WTC11 (cell line): Measurements from ENCODE around the gene RIC8B. TPM values are rescaled to one million over a fixed set of nuclear protein-coding genes. Genes with fewer than 3 reads are reported as not detected.
A peak's percentile ranks its signal among the peaks of the same experiment; 100 is the strongest.

Source experiments
- ATAC-seq: fragments of 200-7000 bp; cut with Tn5 transposase; 2 replicates; pipeline ENCODE4 v1.10.0; 2021; ENCODE audit warnings: mild to moderate bottlenecking, moderate library complexity
- CTCF ChIA-PET: fragments of 300-600 bp; sonication (Branson Sonifier 250); formaldehyde crosslinking; loops from one replicate; lab custom pipeline; 2021; ENCODE audit warnings: antibody characterized with exemption; lab: Charles Lee
- POLR2A ChIA-PET: fragments of 350-600 bp; sonication (Branson Sonifier 250); formaldehyde crosslinking; loops from one replicate; lab custom pipeline; 2021; ENCODE audit warnings: antibody characterized with exemption; lab: Charles Lee
- DNase-seq: peaks from one replicate; pipeline ENCODE4 v3.0.0; 2021; ENCODE audit warnings: low spot score
- H3K27ac Mint-ChIP-seq: 2 replicates; pipeline ENCODE4 v1.8.0; 2021; ENCODE audit warnings: mixed read lengths
- H3K27me3 Mint-ChIP-seq: 2 replicates; pipeline ENCODE4 v1.8.0; 2021; ENCODE audit warnings: low read depth, mild to moderate bottlenecking, moderate library complexity, mixed read lengths
- H3K36me3 Mint-ChIP-seq: 2 replicates; pipeline ENCODE4 v1.8.0; 2021; ENCODE audit warnings: mixed read lengths
- H3K4me1 Mint-ChIP-seq: 2 replicates; pipeline ENCODE4 v1.8.0; 2022; ENCODE audit warnings: mixed read lengths
- H3K4me3 Mint-ChIP-seq: 2 replicates; pipeline ENCODE4 v1.8.0; 2021; ENCODE audit warnings: mild to moderate bottlenecking, moderate library complexity, mixed read lengths
- H3K9me3 Mint-ChIP-seq: 2 replicates; pipeline ENCODE4 v1.8.0; 2021; ENCODE audit warnings: mixed read lengths
- CREM ChIP-seq: sonication (generic); formaldehyde crosslinking; IDR thresholded peaks from 2 replicates; pipeline ENCODE4 v1.8.1; 2022; ENCODE audit warnings: mild to moderate bottlenecking, missing genetic modification reagents, moderate library complexity
- GABPB1 ChIP-seq: sonication (generic); formaldehyde crosslinking; IDR thresholded peaks from 2 replicates; pipeline ENCODE4 v1.8.1; 2023; ENCODE audit warnings: mild to moderate bottlenecking, missing genetic modification reagents
- GTF2I ChIP-seq: fragments of 250-450 bp; sonication (Bioruptor Pico); conservative IDR thresholded peaks from 2 replicates; pipeline ENCODE4 v1.4.0; 2021; ENCODE audit warnings: mild to moderate bottlenecking
- NR2C2 ChIP-seq: sonication (generic); formaldehyde crosslinking; IDR thresholded peaks from 2 replicates; pipeline ENCODE4 v1.8.0; 2022; ENCODE audit warnings: mild to moderate bottlenecking, missing genetic modification reagents
- NR3C1 ChIP-seq: sonication (generic); formaldehyde crosslinking; conservative IDR thresholded peaks from 2 replicates; pipeline ENCODE4 v1.8.1; 2023; ENCODE audit warnings: low read depth, mild to moderate bottlenecking, missing genetic modification reagents
- RORB ChIP-seq: fragments of 250-450 bp; sonication (Bioruptor Pico); IDR thresholded peaks from 2 replicates; pipeline ENCODE4 v1.9.0; 2021; ENCODE audit warnings: mild to moderate bottlenecking
- TEAD4 ChIP-seq: sonication (generic); formaldehyde crosslinking; IDR thresholded peaks from 2 replicates; pipeline ENCODE4 v1.8.0; 2022; ENCODE audit warnings: mild to moderate bottlenecking, missing genetic modification reagents
- ZNF232 ChIP-seq: sonication (generic); formaldehyde crosslinking; IDR thresholded peaks from 2 replicates; pipeline ENCODE4 v1.8.0; 2022; ENCODE audit warnings: mild to moderate bottlenecking, missing genetic modification reagents
- ZNF671 ChIP-seq: fragments of 250-450 bp; sonication (Bioruptor Pico); IDR thresholded peaks from 2 replicates; pipeline ENCODE4 v1.8.0; 2021; ENCODE audit warnings: mild to moderate bottlenecking
- total RNA-seq: library from RNA; stranded (reverse); gene quantifications from 3 replicates; pipeline ENCODE4 v1.2.3, GENCODE V29; 2021
- TF ChIP-seq, protein P1 (sequence below): sonication (generic); formaldehyde crosslinking; IDR thresholded peaks from 2 replicates; pipeline ENCODE4 v1.8.1; 2023; ENCODE audit warnings: mild to moderate bottlenecking, moderate library complexity, missing genetic modification reagents
- TF ChIP-seq, protein P2 (sequence below): sonication (generic); formaldehyde crosslinking; IDR thresholded peaks from 2 replicates; pipeline ENCODE4 v1.8.0; 2022; ENCODE audit warnings: mild to moderate bottlenecking, missing genetic modification reagents
- TF ChIP-seq, protein P3 (sequence below): fragments of 250-450 bp; sonication (Bioruptor Pico); IDR thresholded peaks from 2 replicates; pipeline ENCODE4 v1.9.0; 2021; ENCODE audit warnings: mild to moderate bottlenecking, borderline replicate concordance
- TF ChIP-seq, protein P4 (sequence below): sonication (generic); formaldehyde crosslinking; conservative IDR thresholded peaks from 2 replicates; pipeline ENCODE4 v1.8.1; 2023; ENCODE audit warnings: mild to moderate bottlenecking, low read depth, missing genetic modification reagents, moderate library complexity

The RIC8B gene
- total RNA-seq, 1 experiment from 2014 or later, result 20.2 TPM

DNA sequence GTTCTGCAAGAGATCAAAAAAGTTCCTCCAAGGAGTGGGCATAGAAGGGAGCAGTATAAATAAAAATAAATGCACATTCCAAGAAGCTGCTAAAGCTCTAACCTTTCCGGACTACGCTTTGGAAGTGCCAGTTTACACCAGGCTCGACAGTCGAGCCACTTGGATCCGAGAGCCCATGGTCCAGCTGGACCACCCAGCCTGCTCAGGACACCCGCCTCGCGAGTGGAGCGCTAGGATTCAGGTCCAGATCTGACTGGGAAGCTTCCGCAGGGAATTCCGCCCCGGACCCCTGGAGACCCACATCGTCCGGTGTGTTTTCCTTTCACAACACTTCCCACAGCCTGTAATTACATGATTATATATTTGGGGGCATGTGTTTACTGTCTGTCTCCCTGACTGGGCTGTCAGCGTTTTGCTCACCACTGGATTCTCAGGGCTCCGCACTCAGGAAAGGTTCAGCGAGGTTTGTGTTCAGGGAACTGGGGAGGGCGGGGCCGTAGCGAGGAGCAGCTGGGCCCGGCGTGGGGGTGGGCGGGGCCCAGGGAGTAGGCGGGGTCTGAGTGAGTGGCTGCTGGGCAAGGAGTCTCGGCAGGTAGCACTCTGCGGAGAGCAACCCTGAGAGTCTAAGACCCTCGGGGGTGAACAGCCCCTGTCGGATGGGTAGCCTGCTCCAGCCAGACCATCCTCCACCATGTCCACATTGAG is 128.9 kb downstream of the RIC8B start (continued):
- TF ChIP-seq RORB (CRISPR knock-in tag), result no peak
- TF ChIP-seq, protein P1, sequence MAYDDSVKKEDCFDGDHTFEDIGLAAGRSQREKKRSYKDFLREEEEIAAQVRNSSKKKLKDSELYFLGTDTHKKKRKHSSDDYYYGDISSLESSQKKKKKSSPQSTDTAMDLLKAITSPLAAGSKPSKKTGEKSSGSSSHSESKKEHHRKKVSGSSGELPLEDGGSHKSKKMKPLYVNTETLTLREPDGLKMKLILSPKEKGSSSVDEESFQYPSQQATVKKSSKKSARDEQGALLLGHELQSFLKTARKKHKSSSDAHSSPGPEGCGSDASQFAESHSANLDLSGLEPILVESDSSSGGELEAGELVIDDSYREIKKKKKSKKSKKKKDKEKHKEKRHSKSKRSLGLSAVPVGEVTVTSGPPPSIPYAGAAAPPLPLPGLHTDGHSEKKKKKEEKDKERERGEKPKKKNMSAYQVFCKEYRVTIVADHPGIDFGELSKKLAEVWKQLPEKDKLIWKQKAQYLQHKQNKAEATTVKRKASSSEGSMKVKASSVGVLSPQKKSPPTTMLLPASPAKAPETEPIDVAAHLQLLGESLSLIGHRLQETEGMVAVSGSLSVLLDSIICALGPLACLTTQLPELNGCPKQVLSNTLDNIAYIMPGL (CRISPR knock-in tag), result no peak
- TF ChIP-seq, protein P2, sequence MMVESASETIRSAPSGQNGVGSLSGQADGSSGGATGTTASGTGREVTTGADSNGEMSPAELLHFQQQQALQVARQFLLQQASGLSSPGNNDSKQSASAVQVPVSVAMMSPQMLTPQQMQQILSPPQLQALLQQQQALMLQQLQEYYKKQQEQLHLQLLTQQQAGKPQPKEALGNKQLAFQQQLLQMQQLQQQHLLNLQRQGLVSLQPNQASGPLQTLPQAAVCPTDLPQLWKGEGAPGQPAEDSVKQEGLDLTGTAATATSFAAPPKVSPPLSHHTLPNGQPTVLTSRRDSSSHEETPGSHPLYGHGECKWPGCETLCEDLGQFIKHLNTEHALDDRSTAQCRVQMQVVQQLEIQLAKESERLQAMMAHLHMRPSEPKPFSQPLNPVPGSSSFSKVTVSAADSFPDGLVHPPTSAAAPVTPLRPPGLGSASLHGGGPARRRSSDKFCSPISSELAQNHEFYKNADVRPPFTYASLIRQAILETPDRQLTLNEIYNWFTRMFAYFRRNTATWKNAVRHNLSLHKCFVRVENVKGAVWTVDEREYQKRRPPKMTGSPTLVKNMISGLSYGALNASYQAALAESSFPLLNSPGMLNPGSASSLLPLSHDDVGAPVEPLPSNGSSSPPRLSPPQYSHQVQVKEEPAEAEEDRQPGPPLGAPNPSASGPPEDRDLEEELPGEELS (CRISPR knock-in tag), result no peak
- TF ChIP-seq ZNF232 (CRISPR knock-in tag), result no peak
- no peak for TF ChIP-seq GABPB1 (CRISPR knock-in tag)

DNA sequence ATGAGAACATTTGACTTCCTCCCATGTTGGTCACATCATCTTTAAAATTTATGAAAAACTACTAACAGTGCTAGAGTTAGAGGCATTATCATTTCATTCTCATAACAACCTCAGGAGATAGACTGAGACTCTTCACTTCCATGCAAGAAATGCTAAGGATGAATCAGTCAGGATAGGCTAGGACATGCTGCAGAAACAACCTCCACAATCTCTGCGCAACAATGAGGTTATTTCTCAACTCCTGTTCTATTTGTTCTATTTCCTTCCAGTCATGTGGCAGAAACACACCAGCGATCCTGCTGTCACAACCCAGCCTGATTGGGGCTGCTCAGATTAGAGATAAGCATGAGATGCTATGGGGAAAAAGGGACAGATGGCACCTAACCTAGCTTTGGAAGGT is 132.2 kb downstream of the RIC8B start:
- TF ChIP-seq, protein P3, sequence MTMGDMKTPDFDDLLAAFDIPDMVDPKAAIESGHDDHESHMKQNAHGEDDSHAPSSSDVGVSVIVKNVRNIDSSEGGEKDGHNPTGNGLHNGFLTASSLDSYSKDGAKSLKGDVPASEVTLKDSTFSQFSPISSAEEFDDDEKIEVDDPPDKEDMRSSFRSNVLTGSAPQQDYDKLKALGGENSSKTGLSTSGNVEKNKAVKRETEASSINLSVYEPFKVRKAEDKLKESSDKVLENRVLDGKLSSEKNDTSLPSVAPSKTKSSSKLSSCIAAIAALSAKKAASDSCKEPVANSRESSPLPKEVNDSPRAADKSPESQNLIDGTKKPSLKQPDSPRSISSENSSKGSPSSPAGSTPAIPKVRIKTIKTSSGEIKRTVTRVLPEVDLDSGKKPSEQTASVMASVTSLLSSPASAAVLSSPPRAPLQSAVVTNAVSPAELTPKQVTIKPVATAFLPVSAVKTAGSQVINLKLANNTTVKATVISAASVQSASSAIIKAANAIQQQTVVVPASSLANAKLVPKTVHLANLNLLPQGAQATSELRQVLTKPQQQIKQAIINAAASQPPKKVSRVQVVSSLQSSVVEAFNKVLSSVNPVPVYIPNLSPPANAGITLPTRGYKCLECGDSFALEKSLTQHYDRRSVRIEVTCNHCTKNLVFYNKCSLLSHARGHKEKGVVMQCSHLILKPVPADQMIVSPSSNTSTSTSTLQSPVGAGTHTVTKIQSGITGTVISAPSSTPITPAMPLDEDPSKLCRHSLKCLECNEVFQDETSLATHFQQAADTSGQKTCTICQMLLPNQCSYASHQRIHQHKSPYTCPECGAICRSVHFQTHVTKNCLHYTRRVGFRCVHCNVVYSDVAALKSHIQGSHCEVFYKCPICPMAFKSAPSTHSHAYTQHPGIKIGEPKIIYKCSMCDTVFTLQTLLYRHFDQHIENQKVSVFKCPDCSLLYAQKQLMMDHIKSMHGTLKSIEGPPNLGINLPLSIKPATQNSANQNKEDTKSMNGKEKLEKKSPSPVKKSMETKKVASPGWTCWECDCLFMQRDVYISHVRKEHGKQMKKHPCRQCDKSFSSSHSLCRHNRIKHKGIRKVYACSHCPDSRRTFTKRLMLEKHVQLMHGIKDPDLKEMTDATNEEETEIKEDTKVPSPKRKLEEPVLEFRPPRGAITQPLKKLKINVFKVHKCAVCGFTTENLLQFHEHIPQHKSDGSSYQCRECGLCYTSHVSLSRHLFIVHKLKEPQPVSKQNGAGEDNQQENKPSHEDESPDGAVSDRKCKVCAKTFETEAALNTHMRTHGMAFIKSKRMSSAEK (CRISPR knock-in tag), result no peak
- TF ChIP-seq TEAD4 (CRISPR knock-in tag) (no peak), ZNF671 (CRISPR knock-in tag) (no peak), NR3C1 (CRISPR knock-in tag) (no peak), CREM (CRISPR knock-in tag) (no peak), GABPB1 (CRISPR knock-in tag) (no peak), NR2C2 (CRISPR knock-in tag) (no peak)
- DNase-seq (no peak), ATAC-seq (no peak)
- CTCF ChIA-PET, result interaction anchor here (0.6 to 5.7 kb wide), 4 partner anchors 8 to 132 kb away, joined by 3 to 53 read pairs (median 3); partner anchors contain the start of gene RIC8B
- no peaks in the 10 kb centered on the region for H3K36me3 Mint-ChIP-seq
- peaks cover 3% of the 10 kb centered on the region for H3K4me1 Mint-ChIP-seq
- POLR2A ChIA-PET, result no interaction called here
- no peak overlapping the region for H3K27ac Mint-ChIP-seq
- H3K9me3 Mint-ChIP-seq, result peaks cover 6% of the 10 kb centered on the region
- H3K4me3 Mint-ChIP-seq, result no peak overlapping the region
- H3K27me3 Mint-ChIP-seq, result peaks cover 28% of the 10 kb centered on the region

DNA sequence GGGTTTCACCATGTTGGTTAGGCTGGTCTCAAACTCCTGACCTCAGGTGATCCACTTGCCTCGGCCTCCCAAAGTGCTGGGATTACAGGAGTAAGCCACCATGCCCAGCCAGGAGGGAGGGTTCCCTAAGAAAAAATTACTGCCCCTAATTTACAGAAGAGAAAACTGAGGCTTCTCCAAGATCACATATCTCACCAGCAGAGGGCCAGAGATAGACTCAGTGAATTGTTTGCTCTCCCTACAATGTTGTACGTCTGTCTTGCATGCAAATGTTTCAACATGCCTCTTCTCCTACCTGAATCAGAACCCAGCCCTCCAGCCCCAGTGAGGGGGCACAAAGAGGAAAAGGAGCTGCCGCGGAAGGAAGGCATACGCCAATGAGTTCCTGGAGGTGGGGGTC is 132.9 kb downstream of the RIC8B start:
- Mint-ChIP-seq H3K4me3 (no peak overlapping the region), H3K27ac (no peak overlapping the region), H3K36me3 (no peaks in the 10 kb centered on the region), H3K27me3 (peaks cover 21% of the 10 kb centered on the region), H3K4me1 (peaks cover 3% of the 10 kb centered on the region), H3K9me3 (peaks cover 6% of the 10 kb centered on the region)
- DNase-seq (no peak), ATAC-seq (no peak)
- ChIA-PET CTCF (interaction anchor here (0.7 to 5.7 kb wide), 5 partner anchors 9 to 549 kb away, joined by 3 to 53 read pairs (median 3); partner anchors contain the start of genes POLR3B and TMEM263), POLR2A (no interaction called here)
- TF ChIP-seq, protein P4, sequence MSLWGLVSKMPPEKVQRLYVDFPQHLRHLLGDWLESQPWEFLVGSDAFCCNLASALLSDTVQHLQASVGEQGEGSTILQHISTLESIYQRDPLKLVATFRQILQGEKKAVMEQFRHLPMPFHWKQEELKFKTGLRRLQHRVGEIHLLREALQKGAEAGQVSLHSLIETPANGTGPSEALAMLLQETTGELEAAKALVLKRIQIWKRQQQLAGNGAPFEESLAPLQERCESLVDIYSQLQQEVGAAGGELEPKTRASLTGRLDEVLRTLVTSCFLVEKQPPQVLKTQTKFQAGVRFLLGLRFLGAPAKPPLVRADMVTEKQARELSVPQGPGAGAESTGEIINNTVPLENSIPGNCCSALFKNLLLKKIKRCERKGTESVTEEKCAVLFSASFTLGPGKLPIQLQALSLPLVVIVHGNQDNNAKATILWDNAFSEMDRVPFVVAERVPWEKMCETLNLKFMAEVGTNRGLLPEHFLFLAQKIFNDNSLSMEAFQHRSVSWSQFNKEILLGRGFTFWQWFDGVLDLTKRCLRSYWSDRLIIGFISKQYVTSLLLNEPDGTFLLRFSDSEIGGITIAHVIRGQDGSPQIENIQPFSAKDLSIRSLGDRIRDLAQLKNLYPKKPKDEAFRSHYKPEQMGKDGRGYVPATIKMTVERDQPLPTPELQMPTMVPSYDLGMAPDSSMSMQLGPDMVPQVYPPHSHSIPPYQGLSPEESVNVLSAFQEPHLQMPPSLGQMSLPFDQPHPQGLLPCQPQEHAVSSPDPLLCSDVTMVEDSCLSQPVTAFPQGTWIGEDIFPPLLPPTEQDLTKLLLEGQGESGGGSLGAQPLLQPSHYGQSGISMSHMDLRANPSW, result no peak
- TF ChIP-seq GTF2I, result peak; percentile 51; the same call in 1 of the 2 replicates
